HFFc6 (cell line): ENCODE measurements around the gene ALG2. TPM values are rescaled to one million over a fixed set of nuclear protein-coding genes. Genes with fewer than 3 reads are reported as not detected.

Experiments
- DNase-seq: peaks from one replicate; pipeline ENCODE4 v3.0.0-alpha.2; 2018
- H3K27ac Mint-ChIP-seq: 2 replicates; pipeline ENCODE4 v1.8.0; 2020; ENCODE audit warnings: mild to moderate bottlenecking, mixed read lengths
- H3K27me3 Mint-ChIP-seq: 2 replicates; pipeline ENCODE4 v1.8.0; 2021; ENCODE audit warnings: mild to moderate bottlenecking, moderate library complexity, mixed read lengths; ENCODE audit not compliant: insufficient read depth
- H3K36me3 Mint-ChIP-seq: 2 replicates; pipeline ENCODE4 v1.8.0; 2021; ENCODE audit warnings: low read depth, mixed read lengths
- H3K4me1 Mint-ChIP-seq: 2 replicates; pipeline ENCODE4 v1.8.0; 2020; ENCODE audit warnings: low read depth, mixed read lengths
- H3K4me3 Mint-ChIP-seq: 2 replicates; pipeline ENCODE4 v1.8.0; 2020; ENCODE audit warnings: mild to moderate bottlenecking, moderate library complexity, mixed read lengths
- H3K9me3 Mint-ChIP-seq: 2 replicates; pipeline ENCODE4 v1.8.0; 2020; ENCODE audit warnings: mild to moderate bottlenecking, mixed read lengths
- total RNA-seq, 6 experiments: library from RNA; stranded (reverse); fragmentation: NEBNext Ultra II Directional; extraction: Animal tissue kit (Norgen Biotek cat#: 25700); gene quantifications; 2 replicates in 1 of 6; 3 replicates in 5 of 6; pipeline ENCODE4 v1.2.3, GENCODE V29; 2021
- TF ChIP-seq, protein P1 (sequence below): fragments of 200-600 bp; sonication (generic); IDR thresholded peaks from 2 replicates; pipeline ENCODE4 v1.5.0; 2021; ENCODE audit warnings: antibody characterized with exemption, mild to moderate bottlenecking

The ALG2 gene
- total RNA-seq, 6 experiments from 2014 or later = 30.4 to 42.2 (median 38.3) TPM

DNA sequence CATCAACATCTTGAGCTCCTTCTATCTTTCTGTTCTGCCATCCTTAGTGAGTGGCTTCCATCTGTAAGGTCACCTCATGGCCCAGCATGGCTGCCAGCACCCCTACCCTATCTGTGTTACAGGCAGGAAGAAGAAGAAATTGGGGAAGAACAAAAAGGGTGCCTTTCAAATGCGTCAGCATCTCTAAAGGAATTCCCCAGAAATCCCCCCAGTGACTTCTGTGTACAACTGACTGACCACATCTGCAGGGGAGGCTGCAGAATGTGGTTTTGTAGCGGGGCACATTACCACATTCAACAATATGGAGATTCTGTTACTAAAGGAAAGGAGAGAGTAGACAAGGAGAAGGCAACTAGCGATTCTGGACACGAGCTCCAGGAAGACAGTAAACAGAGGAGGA, 40.1 kb downstream of the ALG2 start:
- H3K36me3 Mint-ChIP-seq = no peaks in the 10 kb centered on the region
- peaks cover 2% of the 10 kb centered on the region for H3K27me3 Mint-ChIP-seq
- no peak overlapping the region for H3K27ac Mint-ChIP-seq
- DNase-seq = no peak
- no peaks in the 10 kb centered on the region for H3K9me3 Mint-ChIP-seq
- H3K4me3 Mint-ChIP-seq = no peak overlapping the region
- peaks cover 24% of the 10 kb centered on the region for H3K4me1 Mint-ChIP-seq
- TF ChIP-seq, protein P1, sequence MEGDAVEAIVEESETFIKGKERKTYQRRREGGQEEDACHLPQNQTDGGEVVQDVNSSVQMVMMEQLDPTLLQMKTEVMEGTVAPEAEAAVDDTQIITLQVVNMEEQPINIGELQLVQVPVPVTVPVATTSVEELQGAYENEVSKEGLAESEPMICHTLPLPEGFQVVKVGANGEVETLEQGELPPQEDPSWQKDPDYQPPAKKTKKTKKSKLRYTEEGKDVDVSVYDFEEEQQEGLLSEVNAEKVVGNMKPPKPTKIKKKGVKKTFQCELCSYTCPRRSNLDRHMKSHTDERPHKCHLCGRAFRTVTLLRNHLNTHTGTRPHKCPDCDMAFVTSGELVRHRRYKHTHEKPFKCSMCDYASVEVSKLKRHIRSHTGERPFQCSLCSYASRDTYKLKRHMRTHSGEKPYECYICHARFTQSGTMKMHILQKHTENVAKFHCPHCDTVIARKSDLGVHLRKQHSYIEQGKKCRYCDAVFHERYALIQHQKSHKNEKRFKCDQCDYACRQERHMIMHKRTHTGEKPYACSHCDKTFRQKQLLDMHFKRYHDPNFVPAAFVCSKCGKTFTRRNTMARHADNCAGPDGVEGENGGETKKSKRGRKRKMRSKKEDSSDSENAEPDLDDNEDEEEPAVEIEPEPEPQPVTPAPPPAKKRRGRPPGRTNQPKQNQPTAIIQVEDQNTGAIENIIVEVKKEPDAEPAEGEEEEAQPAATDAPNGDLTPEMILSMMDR = no peak

DNA sequence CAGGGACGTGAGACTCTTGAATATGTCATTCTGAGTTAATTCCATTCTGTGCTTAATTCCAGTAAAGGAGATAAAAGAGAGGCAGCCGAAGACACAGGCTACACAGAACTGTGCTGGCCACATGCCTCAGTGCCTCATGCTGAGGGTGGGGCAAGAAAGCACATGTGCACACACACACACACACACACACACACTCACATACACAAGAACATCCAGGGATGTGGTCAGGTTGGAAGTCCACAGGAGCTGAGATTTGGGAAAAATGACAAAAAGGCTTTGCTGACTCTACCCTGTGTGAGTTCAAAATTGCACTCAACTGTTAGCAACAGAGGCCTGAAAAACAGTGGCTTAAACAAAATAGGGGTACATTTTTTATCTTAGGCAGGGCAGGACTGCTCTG, 40.5 kb downstream of the ALG2 start:
- DNase-seq = no peak

DNA sequence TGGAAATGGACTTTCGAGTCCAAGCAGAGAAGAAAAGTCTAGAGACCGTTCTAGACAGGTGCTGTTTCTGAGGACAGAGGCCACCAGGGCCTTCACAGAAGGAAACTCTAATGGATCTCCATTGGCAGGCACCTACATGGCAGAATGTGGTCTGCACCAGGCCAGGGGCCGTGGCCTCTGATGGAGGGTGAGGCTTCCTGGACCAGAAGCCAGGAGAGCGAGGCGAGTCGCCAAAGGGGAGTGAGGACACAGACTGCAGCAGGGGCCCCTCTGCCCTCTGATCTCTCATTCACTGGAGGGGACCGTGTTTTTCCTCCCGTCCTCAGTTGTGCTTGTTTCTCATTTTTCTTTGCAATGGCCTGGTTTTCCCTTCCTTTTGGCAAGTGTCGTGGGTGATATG, 41.1 kb downstream of the ALG2 start:
- H3K27me3 Mint-ChIP-seq = peaks cover 2% of the 10 kb centered on the region
- H3K4me3 Mint-ChIP-seq = no peak overlapping the region
- no peaks in the 10 kb centered on the region for H3K9me3 Mint-ChIP-seq
- TF ChIP-seq, protein P1 = no peak
- no peaks in the 10 kb centered on the region for H3K36me3 Mint-ChIP-seq
- no peak for DNase-seq
- peaks cover 28% of the 10 kb centered on the region for H3K4me1 Mint-ChIP-seq
- no peak overlapping the region for H3K27ac Mint-ChIP-seq

More for the DNA sequence above, 40.5 kb downstream of the ALG2 start:
- Mint-ChIP-seq H3K27me3 (peaks cover 2% of the 10 kb centered on the region), H3K4me1 (peaks cover 28% of the 10 kb centered on the region), H3K36me3 (no peaks in the 10 kb centered on the region), H3K27ac (no peak overlapping the region), H3K9me3 (no peaks in the 10 kb centered on the region), H3K4me3 (no peak overlapping the region)
- TF ChIP-seq, protein P1 = no peak

DNA sequence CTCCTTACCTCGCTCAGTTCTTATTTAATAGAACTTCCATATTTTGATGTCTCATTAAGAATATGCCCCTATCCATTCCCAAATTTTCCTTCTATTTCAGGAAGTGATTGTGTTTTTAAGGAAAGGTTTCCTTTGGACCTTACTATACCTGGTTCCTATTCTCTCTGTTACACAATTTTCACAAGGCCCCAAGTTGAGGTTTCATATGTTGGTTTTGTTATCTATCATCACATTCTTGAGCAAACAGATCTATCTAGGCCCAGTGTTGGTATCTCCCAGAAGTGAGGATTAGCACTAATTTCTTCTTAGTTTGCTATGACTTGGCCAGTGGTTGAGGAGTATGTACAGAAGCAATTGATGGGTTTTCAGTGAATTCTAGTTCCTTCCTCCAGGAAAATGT, 41.5 kb downstream of the ALG2 start:
- TF ChIP-seq, protein P1 = no peak
- DNase-seq = no peak
- H3K36me3 Mint-ChIP-seq = no peaks in the 10 kb centered on the region
- peaks cover 2% of the 10 kb centered on the region for H3K27me3 Mint-ChIP-seq
- H3K4me3 Mint-ChIP-seq = no peak overlapping the region
- H3K4me1 Mint-ChIP-seq = peaks cover 27% of the 10 kb centered on the region
- H3K9me3 Mint-ChIP-seq = no peaks in the 10 kb centered on the region
- H3K27ac Mint-ChIP-seq = no peak overlapping the region

DNA sequence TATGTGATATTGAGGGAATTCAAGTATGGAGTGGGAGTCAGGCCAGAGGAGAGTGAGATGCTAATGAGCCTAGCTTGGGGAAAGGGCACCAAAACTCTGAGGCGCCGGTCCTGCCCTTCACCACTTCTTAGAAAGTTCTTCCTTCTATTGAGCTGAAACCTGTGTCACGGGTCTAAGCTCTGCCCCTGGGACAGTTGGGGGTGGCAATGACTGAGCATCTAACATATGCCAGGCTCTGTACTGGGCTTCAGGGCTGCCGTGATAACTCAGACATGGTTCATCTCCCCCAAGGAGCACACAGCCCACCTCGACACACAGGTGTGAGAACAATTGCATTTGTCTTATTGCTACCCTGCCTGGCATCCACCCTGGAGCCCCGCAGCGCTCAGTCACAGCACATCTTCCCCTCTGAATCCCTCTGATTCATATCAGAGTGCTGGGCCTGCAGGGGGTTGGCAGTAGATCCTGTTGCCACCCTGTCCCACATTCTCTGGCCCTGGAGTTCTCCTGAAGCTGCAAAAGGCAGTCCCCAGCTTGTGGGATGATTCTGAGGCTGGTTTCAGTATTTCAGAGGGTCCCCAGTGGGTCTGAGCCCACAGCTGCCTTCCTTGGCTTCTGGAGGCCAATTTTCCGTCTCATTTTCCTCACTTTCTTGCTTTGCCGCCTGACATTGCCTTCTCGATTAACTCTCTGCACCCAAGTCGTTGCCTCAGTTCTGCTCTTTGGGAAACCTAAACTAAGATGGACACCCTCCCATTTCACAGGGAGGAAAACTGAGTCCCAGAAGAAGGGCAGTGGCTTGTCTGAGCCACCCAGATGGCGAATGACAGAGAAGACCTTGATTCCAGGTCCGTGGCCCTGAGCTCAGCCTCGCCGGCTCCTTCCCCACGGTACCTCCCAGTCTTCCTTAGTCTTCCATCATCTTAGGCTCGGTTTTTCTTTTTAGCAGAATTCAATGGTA, 42.5 kb downstream of the ALG2 start:
- Mint-ChIP-seq H3K27ac (no peak overlapping the region), H3K9me3 (no peaks in the 10 kb centered on the region), H3K27me3 (peaks cover 2% of the 10 kb centered on the region), H3K4me1 (peaks cover 17% of the 10 kb centered on the region; the same call in 1 of the 2 replicates), H3K4me3 (no peak overlapping the region), H3K36me3 (no peaks in the 10 kb centered on the region)
- DNase-seq = no peak
- TF ChIP-seq, protein P1 = no peak
